HG03159 (cell line): ENCODE measurements around the gene PNISR.
"Not testable (repeated sequence)": the region's sequence is repeated elsewhere in the genome, so short reads cannot be mapped to it uniquely, and the experiment has no call there.

Experiments used
- ATAC-seq: cut with Tn5 transposase; IDR thresholded peaks from one replicate; pipeline ENCODE4 v1.9.1; 2021; ENCODE audit warnings: mild to moderate bottlenecking, moderate library complexity; ENCODE audit not compliant: unreplicated experiment

PNISR gene

GRCh38 chr6:99424761-99425646, at the start of gene PNISR:
PNISR (minus strand) TSS chr6:99425308; CDS start chr6:99414659, 10,649 bp downstream.
- ATAC-seq = peak; percentile 87

GRCh38 chr6:99473730-99474129, 48.6 kb upstream of the PNISR start:
- ATAC-seq = no peak

GRCh38 chr6:99471638-99472037, 46.5 kb upstream of the PNISR start:
- ATAC-seq = no peak

GRCh38 chr6:99467509-99468106, 42.5 kb upstream of the PNISR start:
- no peak for ATAC-seq

- ATAC-seq = not testable (repeated sequence)
These were observed 34.0 kb upstream of the PNISR start for GRCh38 chr6:99459133-99459532.

- ATAC-seq = no peak
These were observed 33.2 kb upstream of the PNISR start for GRCh38 chr6:99458319-99458718.

GRCh38 chr6:99446076-99446475, 21.0 kb upstream of the PNISR start:
- ATAC-seq = no peak

- ATAC-seq = peak; percentile 80
These were observed 9.8 kb upstream of the PNISR start for GRCh38 chr6:99434702-99435530.

GRCh38 chr6:99432877-99433276, 7.8 kb upstream of the PNISR start:
- ATAC-seq = no peak

- no peak for ATAC-seq
These were observed 6.8 kb upstream of the PNISR start for GRCh38 chr6:99431901-99432300.

- no peak for ATAC-seq
These were observed 2.9 kb upstream of the PNISR start for GRCh38 chr6:99427988-99428387.

GRCh38 chr6:99426451-99426757, 1.3 kb upstream of the PNISR start:
- ATAC-seq = no peak

- ATAC-seq = peak; percentile 56
These were observed 741 bp upstream of the PNISR start for GRCh38 chr6:99425647-99426450.

GRCh38 chr6:99424022-99424421, 1.1 kb downstream of the PNISR start:
- no peak for ATAC-seq

- ATAC-seq = no peak
These were observed 2.2 kb downstream of the PNISR start for GRCh38 chr6:99422912-99423311.

- peak; percentile 85 for ATAC-seq
These were observed 8.0 kb downstream of the PNISR start for GRCh38 chr6:99416892-99417767.

GRCh38 chr6:99416226-99416625, 8.9 kb downstream of the PNISR start:
- no peak for ATAC-seq

- no peak for ATAC-seq
These were observed 9.7 kb downstream of the PNISR start for GRCh38 chr6:99415446-99415845.

GRCh38 chr6:99412065-99412464, 13.0 kb downstream of the PNISR start:
- ATAC-seq = no peak

- ATAC-seq = no peak
These were observed 15.4 kb downstream of the PNISR start for GRCh38 chr6:99409672-99410071.
